Activated CD8-positive, alpha-beta memory T cell treated with anti-CD3 and anti-CD28 coated beads for 36 hours (primary cell): ENCODE data around the gene ASIC2. TPM values are rescaled to one million over a fixed set of nuclear protein-coding genes. Genes with fewer than 3 reads are reported as not detected.
"Not testable (repeated sequence)": the region's sequence is repeated elsewhere in the genome, so short reads cannot be mapped to it uniquely, and the experiment has no call there.

ENCODE experiments used
- CTCF ChIA-PET: fragments of 350-600 bp; sonication (Branson Sonifier 250); formaldehyde crosslinking; loops from one replicate; lab custom pipeline; 2021; ENCODE audit warnings: antibody characterized with exemption; lab: Charles Lee
- POLR2A ChIA-PET: fragments of 350-600 bp; sonication (Branson Sonifier 250); formaldehyde crosslinking; loops from one replicate; lab custom pipeline; 2021; ENCODE audit warnings: antibody characterized with exemption; lab: Charles Lee
- total RNA-seq, 2 experiments: library from RNA; stranded (reverse); gene quantifications; one replicate each; pipeline ENCODE4 v1.2.3, GENCODE V29; 2021

ASIC2 gene
- total RNA-seq, 2 experiments from 2014 or later: not detected

- ChIA-PET CTCF (no interaction called here), POLR2A (no interaction called here)
Observed at GRCh38 chr17:33015716-33016346, 277.3 kb downstream of the ASIC2 start.

GRCh38 chr17:33014751-33015150, 278.3 kb downstream of the ASIC2 start:
- CTCF ChIA-PET: no interaction called here
- POLR2A ChIA-PET: no interaction called here

GRCh38 chr17:33013596-33014375, 279.3 kb downstream of the ASIC2 start:
- POLR2A ChIA-PET: no interaction called here
- CTCF ChIA-PET: no interaction called here

DNA sequence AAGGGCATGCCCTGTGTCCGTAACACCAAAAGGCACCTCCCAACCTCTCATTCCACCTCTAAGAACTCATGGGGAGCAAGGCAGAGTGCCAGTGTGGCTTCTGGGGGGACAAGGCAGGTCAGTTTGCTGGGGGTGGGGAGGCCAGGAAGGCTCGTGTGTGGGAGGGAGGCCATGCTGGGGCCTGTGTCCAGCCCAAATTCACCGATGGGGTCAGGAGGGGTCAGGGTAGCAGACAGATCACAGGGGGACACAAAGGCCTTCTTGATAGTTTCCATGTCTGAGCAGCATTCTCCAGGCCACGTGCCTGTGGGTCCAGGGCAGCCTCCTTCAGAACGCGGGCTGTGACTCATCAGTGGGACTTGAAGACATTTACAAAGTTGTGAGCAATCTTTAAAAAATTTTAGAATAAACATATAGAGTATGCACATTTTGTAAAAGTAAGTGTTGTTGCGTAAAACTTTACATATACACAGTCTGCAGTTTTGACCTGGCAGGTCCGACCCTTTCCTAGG, 280.5 kb downstream of the ASIC2 start:
- ChIA-PET POLR2A (no interaction called here), CTCF (no interaction called here)

DNA sequence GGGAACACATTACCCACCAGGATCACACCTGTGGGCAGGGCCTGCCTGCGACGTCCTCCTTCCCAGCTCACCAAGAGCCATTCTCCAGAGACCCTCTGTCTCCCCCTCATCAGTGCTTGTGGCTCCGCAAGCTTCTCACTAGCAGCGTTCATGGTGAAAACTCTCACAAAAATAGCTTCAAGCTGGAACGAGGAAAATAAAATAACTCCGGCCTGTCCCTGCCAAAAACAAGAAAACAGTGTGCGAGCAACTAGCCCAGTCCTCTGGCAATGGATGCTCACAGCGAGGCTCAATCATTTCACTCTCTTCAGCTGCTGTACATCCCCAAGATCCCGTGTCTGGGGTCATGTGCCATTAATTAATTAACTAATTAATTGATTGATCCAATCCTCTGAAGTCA, 283.5 kb downstream of the ASIC2 start:
- ChIA-PET POLR2A (no interaction called here), CTCF (interaction anchor here (0.9 kb wide), 1 partner anchor 18 kb away, joined by 3 read pairs; no protein-coding TSS in a partner anchor)

- ChIA-PET CTCF (no interaction called here), POLR2A (no interaction called here)
Observed at GRCh38 chr17:33007186-33007585, 285.9 kb downstream of the ASIC2 start.

GRCh38 chr17:33002246-33002645, 290.8 kb downstream of the ASIC2 start:
- CTCF ChIA-PET: interaction anchor here (0.8 kb wide), 1 partner anchor 219 kb away, joined by 3 read pairs; no protein-coding TSS in a partner anchor

DNA sequence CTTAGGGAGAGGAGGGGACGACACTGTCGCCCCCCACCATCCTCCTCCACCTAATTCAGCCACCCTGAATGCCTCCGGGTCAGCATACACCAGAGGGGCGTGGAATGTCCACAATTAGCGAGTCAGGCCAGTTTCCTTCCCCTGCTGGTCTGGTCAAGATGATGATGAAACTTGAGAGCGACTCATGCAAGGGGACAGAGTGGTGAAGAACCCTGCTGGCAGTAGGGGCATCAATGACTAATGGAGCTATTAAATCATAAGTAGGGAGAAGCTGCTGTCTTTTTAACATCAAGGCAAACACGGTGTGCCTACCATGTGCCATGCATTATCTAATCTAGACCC, 294.2 kb downstream of the ASIC2 start:
- ChIA-PET POLR2A (no interaction called here), CTCF (interaction anchor here (1.0 to 2.1 kb wide), 2 partner anchors 14 to 215 kb away, joined by 4 to 12 read pairs; no protein-coding TSS in a partner anchor)

More at GRCh38 chr17:33002246-33002645, 290.8 kb downstream of the ASIC2 start:
- POLR2A ChIA-PET: no interaction called here

GRCh38 chr17:32998111-32998886, 294.8 kb downstream of the ASIC2 start:
- POLR2A ChIA-PET: no interaction called here
- CTCF ChIA-PET: interaction anchor here (0.7 to 2.1 kb wide), 6 partner anchors 14 to 215 kb away, joined by 3 to 12 read pairs (median 4); no protein-coding TSS in a partner anchor

- ChIA-PET CTCF (interaction anchor here (0.7 to 1.0 kb wide), 3 partner anchors 34 to 118 kb away, joined by 3 read pairs; partner anchors contain the start of gene MYO1D), POLR2A (no interaction called here)
Observed at GRCh38 chr17:32995416-32996045, 297.6 kb downstream of the ASIC2 start.

- CTCF ChIA-PET: no interaction called here
Observed at GRCh38 chr17:32993977-32994376, 299.1 kb downstream of the ASIC2 start.

GRCh38 chr17:32992321-32993033, 300.6 kb downstream of the ASIC2 start:
- ChIA-PET CTCF (no interaction called here), POLR2A (no interaction called here)

More at GRCh38 chr17:32993977-32994376, 299.1 kb downstream of the ASIC2 start:
- POLR2A ChIA-PET: no interaction called here

GRCh38 chr17:32988481-32989101, 304.5 kb downstream of the ASIC2 start:
- CTCF ChIA-PET: interaction anchor here (0.6 to 1.2 kb wide), 2 partner anchors 47 to 201 kb away, joined by 4 read pairs; no protein-coding TSS in a partner anchor

DNA sequence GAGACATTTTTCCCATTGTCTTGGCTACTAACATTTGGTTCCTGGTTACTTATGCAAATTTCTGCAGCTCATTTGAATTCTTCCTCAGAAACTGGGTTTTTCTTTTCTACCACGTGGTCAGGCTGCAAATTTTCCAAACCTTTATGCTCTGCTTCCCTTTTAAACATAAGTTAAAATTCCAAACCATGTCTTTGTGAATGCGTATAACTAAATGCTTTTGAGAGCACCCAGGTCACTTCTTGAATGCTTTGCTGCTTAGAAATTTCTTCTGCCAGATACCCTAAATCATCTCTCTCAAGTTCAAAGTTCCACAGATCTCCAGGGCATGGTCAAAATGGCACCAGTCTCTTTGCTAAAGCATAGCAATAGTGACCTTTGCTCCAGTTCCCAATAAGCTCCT, 305.2 kb downstream of the ASIC2 start:
- CTCF ChIA-PET: interaction anchor here (1.2 kb wide), 1 partner anchor 46 kb away, joined by 4 read pairs; no protein-coding TSS in a partner anchor
- POLR2A ChIA-PET: not testable (repeated sequence)

More at GRCh38 chr17:32988481-32989101, 304.5 kb downstream of the ASIC2 start:
- POLR2A ChIA-PET: no interaction called here

GRCh38 chr17:32987453-32987805, 305.7 kb downstream of the ASIC2 start:
- POLR2A ChIA-PET: not testable (repeated sequence)
- CTCF ChIA-PET: interaction anchor here (1.2 kb wide), 1 partner anchor 46 kb away, joined by 4 read pairs; no protein-coding TSS in a partner anchor

- ChIA-PET CTCF (interaction anchor here (2.7 kb wide), 1 partner anchor 12 kb away, joined by 12 read pairs; no protein-coding TSS in a partner anchor), POLR2A (no interaction called here)
Observed at GRCh38 chr17:32985050-32985756, 307.9 kb downstream of the ASIC2 start.

DNA sequence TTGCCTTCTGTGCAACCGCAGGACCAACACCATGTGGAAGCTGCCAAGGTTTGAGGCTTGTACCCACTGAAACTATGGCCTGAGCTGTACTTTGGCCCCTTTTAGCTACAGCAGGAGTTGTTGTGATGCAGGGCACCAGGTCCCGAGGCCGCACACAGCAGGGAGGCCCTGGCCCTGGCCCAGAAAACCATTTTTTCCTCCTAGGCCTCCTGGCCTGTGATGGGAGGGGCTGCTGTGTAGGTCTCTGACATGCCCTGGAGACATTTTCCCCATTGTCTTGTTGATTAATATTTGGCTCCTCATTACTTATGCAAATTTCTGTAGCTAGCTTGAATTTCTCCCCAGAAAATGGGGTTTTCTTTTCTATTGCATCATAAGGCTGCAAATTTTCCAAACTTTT, 311.5 kb downstream of the ASIC2 start:
- CTCF ChIA-PET, POLR2A ChIA-PET: not testable (repeated sequence)
